Activated T-helper 2 cell treated with anti-CD3 and anti-CD28 coated beads, Interferon-gamma antibody, Interleukin-2, Interleukin-4, amounts not matched to agents 10 μg/mL and 5 μg/mL and 100 μg/mL, durations not matched to agents 14 hours and 24 hours and 36 hours (primary cell): ENCODE data around the gene KCNA2. TPM values are rescaled to one million over a fixed set of nuclear protein-coding genes. Genes with fewer than 3 reads are reported as not detected.

Experiments used
- DNase-seq: peaks from one replicate; pipeline ENCODE4 v3.0.0; 2021; ENCODE audit warnings: low spot score
- H3K27ac Mint-ChIP-seq: one replicate; pipeline ENCODE4 v1.8.0; 2021; ENCODE audit warnings: mixed read lengths
- H3K27me3 Mint-ChIP-seq: one replicate; pipeline ENCODE4 v1.8.0; 2021; ENCODE audit warnings: low read depth, mixed read lengths
- H3K36me3 Mint-ChIP-seq: one replicate; pipeline ENCODE4 v1.8.0; 2021; ENCODE audit warnings: low read depth, mixed read lengths
- H3K4me1 Mint-ChIP-seq: one replicate; pipeline ENCODE4 v1.8.0; 2021; ENCODE audit warnings: low read depth, mixed read lengths
- H3K4me3 Mint-ChIP-seq: one replicate; pipeline ENCODE4 v1.8.0; 2021; ENCODE audit warnings: low read depth, mild to moderate bottlenecking, moderate library complexity, mixed read lengths
- H3K9me3 Mint-ChIP-seq: one replicate; pipeline ENCODE4 v1.8.0; 2021; ENCODE audit warnings: mixed read lengths
- intact Hi-C: fragments of 100-400 bp; cut with micrococcal nuclease; formaldehyde crosslinking; loops from one replicate; pipeline ENCODE4 v1.15.1; 2023
- total RNA-seq: library from RNA; stranded (reverse); gene quantifications from 2 replicates; pipeline ENCODE4 v1.2.3, GENCODE V29; 2022

KCNA2 gene
- total RNA-seq, 1 donor from 2014 or later: 0.21 TPM

DNA sequence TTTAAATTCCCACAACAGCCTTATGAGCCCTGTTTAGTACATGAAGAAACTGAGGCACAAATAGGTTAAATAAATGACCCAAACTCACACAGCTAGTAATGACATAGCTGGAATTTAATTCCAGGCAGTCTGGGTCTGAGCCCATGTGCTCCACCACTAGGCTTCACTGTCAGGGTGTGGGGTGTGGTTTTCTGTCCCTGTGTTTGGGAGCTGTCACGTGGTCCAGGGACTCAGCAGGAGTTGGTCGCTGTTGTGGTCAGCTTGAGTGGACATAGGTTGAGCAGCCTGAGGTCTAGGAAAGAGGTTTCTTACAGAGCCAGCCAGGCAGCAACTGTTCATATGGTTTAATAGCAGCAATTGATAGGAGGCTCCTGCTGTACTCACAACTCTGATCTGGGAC lies 59.1 kb downstream of the KCNA2 start:
- no peak overlapping the region for H3K4me3 Mint-ChIP-seq
- H3K27ac Mint-ChIP-seq: no peak overlapping the region
- no peaks in the 10 kb centered on the region for H3K36me3 Mint-ChIP-seq
- H3K4me1 Mint-ChIP-seq: no peaks in the 10 kb centered on the region
- H3K27me3 Mint-ChIP-seq: peaks cover 21% of the 10 kb centered on the region
- no peak for DNase-seq
- intact Hi-C loops: no loop called here
- H3K9me3 Mint-ChIP-seq: no peaks in the 10 kb centered on the region

DNA sequence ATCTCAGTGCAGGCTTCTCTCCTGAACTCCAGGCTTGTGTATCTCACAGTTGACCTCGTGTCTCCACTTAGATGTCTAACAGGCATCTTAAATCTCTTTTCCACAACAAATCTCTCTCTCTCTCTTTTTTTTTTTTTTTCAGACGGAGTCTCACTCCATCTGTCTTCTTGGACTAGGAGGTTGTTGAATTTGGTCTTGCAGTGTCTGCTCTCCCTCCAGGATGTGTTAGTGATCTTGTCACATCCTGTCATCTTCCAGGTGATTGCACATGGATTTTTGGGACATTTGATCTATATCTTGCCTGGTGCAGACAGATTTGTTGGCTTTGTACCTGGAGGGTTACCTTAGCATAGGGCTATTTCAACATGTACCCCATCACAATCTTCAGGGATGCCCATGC lies 60.7 kb downstream of the KCNA2 start:
- H3K27me3 Mint-ChIP-seq: peaks cover 19% of the 10 kb centered on the region
- H3K36me3 Mint-ChIP-seq: no peaks in the 10 kb centered on the region
- intact Hi-C loops: no loop called here
- no peaks in the 10 kb centered on the region for H3K4me1 Mint-ChIP-seq
- no peak for DNase-seq
- no peak overlapping the region for H3K4me3 Mint-ChIP-seq
- H3K27ac Mint-ChIP-seq: no peak overlapping the region
- no peaks in the 10 kb centered on the region for H3K9me3 Mint-ChIP-seq

DNA sequence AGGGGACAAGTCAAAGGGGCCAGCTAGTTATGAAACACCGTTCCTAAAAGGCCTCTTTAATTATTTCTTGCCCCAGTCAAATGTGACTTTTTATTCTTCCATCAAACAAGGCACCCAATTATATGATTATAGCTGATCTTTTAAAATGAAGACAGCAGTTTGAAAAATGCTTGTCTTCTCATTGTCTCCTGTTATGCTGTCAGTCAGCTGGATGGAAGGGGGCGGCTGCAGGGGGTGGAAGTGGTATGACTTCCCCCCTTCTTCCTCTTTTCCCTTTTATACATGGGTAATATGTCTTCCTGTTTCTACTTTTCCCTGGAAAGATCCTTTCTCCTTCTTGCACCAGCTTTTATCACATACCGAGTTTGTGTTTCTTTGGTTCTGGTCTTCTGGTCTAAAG lies 61.4 kb downstream of the KCNA2 start:
- Mint-ChIP-seq H3K27me3 (peaks cover 19% of the 10 kb centered on the region), H3K4me3 (no peak overlapping the region), H3K36me3 (no peaks in the 10 kb centered on the region), H3K27ac (no peak overlapping the region), H3K4me1 (no peaks in the 10 kb centered on the region), H3K9me3 (no peaks in the 10 kb centered on the region)
- intact Hi-C loops: no loop called here
- DNase-seq: no peak

Other genes starting within 250 kb of the KCNA2 start
- gene SLC16A4, start 215.3 kb downstream of the KCNA2 start, total RNA-seq: 0.23 and 0.73 TPM in 2 replicates
- 170 and 171 TPM in 2 replicates for gene LAMTOR5, start 198.7 kb downstream of the KCNA2 start, total RNA-seq
- gene PROK1, start 155.2 kb downstream of the KCNA2 start, total RNA-seq: not detected in 2 replicates
- not detected in 2 replicates for gene KCNA10, start 87.2 kb downstream of the KCNA2 start, total RNA-seq
- gene KCNA3, start 68.6 kb upstream of the KCNA2 start, total RNA-seq: 24.0 and 24.4 TPM in 2 replicates